Liver (tissue), 9 donors: ENCODE measurements around the gene FN1. TPM values are rescaled to one million over a fixed set of nuclear protein-coding genes. Genes with fewer than 3 reads are reported as not detected.

Source experiments
- DNase-seq: peaks from one replicate; pipeline ENCODE4 v3.0.0-alpha.2; 2017; ENCODE audit warnings: low spot score
- H3K27ac ChIP-seq, 2 donors: one replicate each; pipeline ENCODE4 v1.7.0; 2013; ENCODE audit warnings: inconsistent platforms in 2 of 2, low read length in 2 of 2, control low read depth in 1 of 2, low read depth in 1 of 2, mild to moderate bottlenecking in 1 of 2
- H3K27me3 ChIP-seq, 4 donors: one replicate each; pipeline versions ENCODE4 v1.6.1 to v1.7.0; 2013; ENCODE audit warnings: low read length in 3 of 4, inconsistent platforms in 1 of 4, mild to moderate bottlenecking in 1 of 4, moderate library complexity in 1 of 4; ENCODE audit not compliant: control insufficient read depth in 4 of 4, insufficient read depth in 4 of 4
- H3K36me3 ChIP-seq, 4 donors: one replicate each; pipeline versions ENCODE4 v1.6.1 to v1.7.0; 2013; ENCODE audit warnings: low read length in 3 of 4, mild to moderate bottlenecking in 3 of 4, low read depth in 1 of 4, moderate library complexity in 1 of 4; ENCODE audit not compliant: control insufficient read depth in 4 of 4, insufficient read depth in 3 of 4
- H3K4me1 ChIP-seq, 4 donors: one replicate each; pipeline versions ENCODE4 v1.6.1 to v1.7.0; 2013; ENCODE audit warnings: low read length in 3 of 4, mild to moderate bottlenecking in 3 of 4, moderate library complexity in 1 of 4; ENCODE audit not compliant: control insufficient read depth in 4 of 4, insufficient read depth in 4 of 4
- H3K4me3 ChIP-seq, 3 donors: one replicate each; pipeline versions ENCODE4 v1.6.1 to v1.7.0; 2013; ENCODE audit warnings: low read length in 3 of 3, control low read depth in 1 of 3, low read depth in 1 of 3, mild to moderate bottlenecking in 1 of 3
- H3K9ac ChIP-seq, 2 donors: one replicate each; pipeline ENCODE4 v1.7.0; 2013; ENCODE audit warnings: low read length in 2 of 2, mild to moderate bottlenecking in 2 of 2, moderate library complexity in 2 of 2, control low read depth in 1 of 2, low read depth in 1 of 2
- H3K9me3 ChIP-seq, 4 donors: one replicate each; pipeline versions ENCODE4 v1.6.1 to v1.7.0; 2013; ENCODE audit warnings: low read length in 3 of 4; ENCODE audit not compliant: control insufficient read depth in 4 of 4
- ATF3 ChIP-seq: IDR thresholded peaks from 2 replicates; pipeline ENCODE4 v1.6.1; 2016; ENCODE audit warnings: antibody characterized with exemption
- CTCF ChIP-seq: fragments of 150-350 bp; IDR thresholded peaks from 2 replicates; pipeline ENCODE4 v1.5.1; 2017; ENCODE audit warnings: improper control_type of control experiment, low read depth, low read length; ENCODE audit not compliant: missing input control
- EGR1 ChIP-seq, 2 donors: IDR thresholded peaks; 2 replicates each; pipeline ENCODE4 v1.6.1; 2016 to 2018; ENCODE audit warnings: antibody characterized with exemption in 2 of 2, low read depth in 2 of 2
- FOXA1 ChIP-seq: IDR thresholded peaks from 2 replicates; pipeline ENCODE4 v1.6.1; 2016; ENCODE audit warnings: antibody characterized with exemption
- FOXA2 ChIP-seq: IDR thresholded peaks from 2 replicates; pipeline ENCODE4 v1.6.1; 2016; ENCODE audit warnings: antibody characterized with exemption
- GABPA ChIP-seq, 2 donors: IDR thresholded peaks in 1 of 2; conservative IDR thresholded peaks in 1 of 2; 2 replicates each; pipeline ENCODE4 v1.6.1; 2016; ENCODE audit warnings: antibody characterized with exemption in 2 of 2, mild to moderate bottlenecking in 1 of 2, moderate library complexity in 1 of 2
- HNF4A ChIP-seq, 2 donors: conservative IDR thresholded peaks; 2 replicates each; pipeline ENCODE4 v1.6.1; 2016; ENCODE audit warnings: antibody characterized with exemption in 2 of 2, mild to moderate bottlenecking in 2 of 2
- HNF4G ChIP-seq: IDR thresholded peaks from 2 replicates; pipeline ENCODE4 v1.6.1; 2016; ENCODE audit warnings: antibody characterized with exemption
- JUND ChIP-seq, 2 donors: IDR thresholded peaks; 2 replicates each; pipeline ENCODE4 v1.6.1; 2016; ENCODE audit warnings: antibody characterized with exemption in 2 of 2
- MAX ChIP-seq: IDR thresholded peaks from 2 replicates; pipeline ENCODE4 v1.6.1; 2016; ENCODE audit warnings: antibody characterized with exemption
- NR2F2 ChIP-seq: IDR thresholded peaks from 2 replicates; pipeline ENCODE4 v1.6.1; 2016; ENCODE audit warnings: antibody characterized with exemption
- RAD21 ChIP-seq, 2 donors: IDR thresholded peaks; 2 replicates each; pipeline ENCODE4 v1.6.1; 2016; ENCODE audit warnings: antibody characterized with exemption in 2 of 2, mild to moderate bottlenecking in 2 of 2
- REST ChIP-seq: IDR thresholded peaks from 2 replicates; pipeline ENCODE4 v1.6.1; 2016; ENCODE audit warnings: antibody characterized with exemption, mild to moderate bottlenecking
- RXRA ChIP-seq, 2 donors: IDR thresholded peaks; 2 replicates each; pipeline ENCODE4 v1.6.1; 2017 to 2018; ENCODE audit warnings: antibody characterized with exemption in 2 of 2, mild to moderate bottlenecking in 1 of 2
- SP1 ChIP-seq: IDR thresholded peaks from 2 replicates; pipeline ENCODE4 v1.6.1; 2018; ENCODE audit warnings: antibody characterized with exemption, mild to moderate bottlenecking
- TAF1 ChIP-seq: conservative IDR thresholded peaks from 2 replicates; pipeline ENCODE4 v1.6.1; 2016; ENCODE audit warnings: antibody characterized with exemption, mild to moderate bottlenecking
- YY1 ChIP-seq: IDR thresholded peaks from 2 replicates; pipeline ENCODE4 v1.6.1; 2016; ENCODE audit warnings: antibody characterized with exemption, mild to moderate bottlenecking
- ZBTB33 ChIP-seq: IDR thresholded peaks from 2 replicates; pipeline ENCODE4 v1.6.1; 2016; ENCODE audit warnings: antibody characterized with exemption
- WGBS: extraction: QIAGEN DNeasy Blood & Tissue Kit; methylation state at CpG from one replicate; pipeline ENCODE4 v1.1.7; 2013; 5-methylcytosine and 5-hydroxymethylcytosine counted together
- polyA plus RNA-seq, 2 donors: library from polyadenylated mRNA; stranded (reverse) in 1 of 2; unstranded in 1 of 2; fragments of 200-250 nt in 1 of 2; fragments of >200 nt in 1 of 2; fragmentation: Nextera tagmentation in 1 of 2; extraction: Ambion mirVana in 1 of 2; gene quantifications; one replicate each; pipeline versions ENCODE4 v1.2.1 to v1.2.3, GENCODE V29; 2013 to 2015
- total RNA-seq, 2 donors: library from RNA; depleted of rRNA; stranded (reverse); fragments of >200 nt; gene quantifications; one replicate each; pipeline ENCODE4 v1.2.3, GENCODE V29; 2014
- donor health status: healthy.
- donor health status: healthy.
- donor health status: healthy.
- donor health status: healthy.
- donor health status: healthy.

The FN1 gene
- total and polyA plus RNA-seq, 4 donors: 545 to 1,402 (median 837) TPM

- no peak overlapping the region for H3K9ac ChIP-seq
- H3K9me3 ChIP-seq: no peaks in the 10 kb centered on the region
- 89% methylated on average over 5 of the region's 5 CpGs for WGBS
- TF ChIP-seq ZBTB33 (no peak), FOXA2 (no peak), GABPA (IDR thresholded peaks at IDR 0.05 in 1 of 2, conservative IDR thresholded peaks at IDR 0.05 in 1 of 2) (no peak), TAF1 (no peak), MAX (no peak), HNF4G (no peak), NR2F2 (no peak), FOXA1 (no peak), YY1 (no peak)
- H3K4me3 ChIP-seq: no peak overlapping the region
- H3K27ac ChIP-seq: no peak overlapping the region
- H3K4me1 ChIP-seq: no peaks in the 10 kb centered on the region
- H3K36me3 ChIP-seq: peaks cover 15 to 85% (median 84%) of the 10 kb centered on the region in 4 donors
- H3K27me3 ChIP-seq: no peaks in the 10 kb centered on the region
- DNase-seq: no peak
These were observed 44.3 kb downstream of the FN1 start for GRCh38 chr2:215391531-215391930.

- H3K27me3 ChIP-seq: no peaks in the 10 kb centered on the region
- no peak for DNase-seq
- no peaks in the 10 kb centered on the region for H3K9me3 ChIP-seq
- 97% methylated on average over 2 of the region's 2 CpGs for WGBS
- no peak overlapping the region for H3K27ac ChIP-seq
- TF ChIP-seq SP1 (no peak), NR2F2 (no peak)
- H3K4me3 ChIP-seq: no peak overlapping the region
- no peaks in the 10 kb centered on the region for H3K4me1 ChIP-seq
- H3K9ac ChIP-seq: no peak overlapping the region
- H3K36me3 ChIP-seq: peaks cover 15 to 84% (median 80%) of the 10 kb centered on the region in 4 donors
These were observed 45.3 kb downstream of the FN1 start for GRCh38 chr2:215390550-215390913.

- H3K9me3 ChIP-seq: no peaks in the 10 kb centered on the region
- H3K27ac ChIP-seq: no peak overlapping the region
- no peak for TF ChIP-seq HNF4G
- no peak for TF ChIP-seq HNF4A (conservative IDR thresholded peaks at IDR 0.05)
- no peak for TF ChIP-seq GABPA (IDR thresholded peaks at IDR 0.05 in 1 of 2, conservative IDR thresholded peaks at IDR 0.05 in 1 of 2)
- TF ChIP-seq FOXA1: no peak
- no peak for TF ChIP-seq FOXA2
- TF ChIP-seq RAD21 (IDR thresholded peaks at IDR 0.05): no peak
- no peak for TF ChIP-seq RXRA (IDR thresholded peaks at IDR 0.05)
- TF ChIP-seq NR2F2: no peak
- TF ChIP-seq CTCF: no peak
- TF ChIP-seq REST: no peak
- no peak for TF ChIP-seq ATF3
- TF ChIP-seq EGR1 (IDR thresholded peaks at IDR 0.05; ENCODE audit: low read depth in 2 of 2): no peak
- no peak for TF ChIP-seq SP1
- no peak for TF ChIP-seq JUND (IDR thresholded peaks at IDR 0.05)
- DNase-seq: no peak
- no peaks in the 10 kb centered on the region for H3K27me3 ChIP-seq
- 95% methylated on average over 7 of the region's 7 CpGs for WGBS
- H3K9ac ChIP-seq: no peak overlapping the region
- no peak overlapping the region for H3K4me3 ChIP-seq
- H3K4me1 ChIP-seq: no peaks in the 10 kb centered on the region
- H3K36me3 ChIP-seq: peaks cover 20 to 80% (median 78%) of the 10 kb centered on the region in 4 donors
These were observed 47.7 kb downstream of the FN1 start for GRCh38 chr2:215388002-215388728.
